Measurements from ENCODE around the gene PSME3IP1. TPM values are rescaled to one million over a fixed set of nuclear protein-coding genes. Genes with fewer than 3 reads are reported as not detected.

PSME3IP1 gene
- total RNA-seq, 1 donor from 2014 or later: 105 TPM

DNA sequence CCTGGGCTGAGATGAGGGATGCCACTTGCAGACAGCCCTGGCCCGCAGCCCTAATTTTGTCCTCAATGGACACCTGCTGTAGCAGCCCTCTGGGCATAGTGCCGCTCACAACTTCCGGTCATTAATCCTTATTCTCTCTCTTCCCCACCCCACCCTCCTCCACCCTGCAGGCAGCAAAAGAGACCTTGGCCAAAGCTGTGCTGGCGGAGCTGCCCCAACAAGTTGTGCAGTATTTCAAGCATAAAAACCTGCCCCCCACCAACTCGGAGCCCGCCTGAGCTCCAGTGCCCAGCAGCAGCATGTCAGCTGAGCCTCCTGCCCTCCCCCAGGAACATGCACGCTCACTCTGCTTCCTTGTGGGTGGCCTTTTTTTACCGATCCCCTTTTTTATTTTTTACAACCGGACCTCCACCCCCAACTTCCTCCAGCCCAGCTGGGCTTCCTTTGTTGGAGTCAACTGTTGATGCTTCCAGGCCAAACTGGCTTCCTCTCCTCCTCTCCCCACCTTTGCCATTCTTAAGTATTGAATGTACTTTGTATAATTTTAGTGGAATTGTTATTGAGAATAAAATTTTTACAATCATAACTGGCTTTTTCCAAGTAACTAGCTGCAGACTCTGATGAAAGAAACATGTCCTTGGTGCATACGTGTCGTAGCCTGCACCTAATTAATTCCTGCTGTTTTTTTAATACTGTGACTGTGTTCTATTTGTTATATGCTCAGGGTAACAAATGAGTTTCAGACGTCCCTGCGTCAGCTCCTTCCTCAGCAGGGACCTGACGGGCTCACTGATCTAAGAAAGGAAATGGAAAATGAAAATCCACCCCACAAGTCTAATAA lies 38.2 kb downstream of the PSME3IP1 start:
- DNase-seq (ENCODE audit: low spot score in 2 of 2, unreplicated experiment in 2 of 2): no peak
- H3K36me3 Mint-ChIP-seq: peaks cover 5% of the 10 kb centered on the region
- no peaks in the 10 kb centered on the region for H3K27me3 Mint-ChIP-seq (ENCODE audit: low read depth)
- H3K9me3 Mint-ChIP-seq: no peaks in the 10 kb centered on the region
- H3K27ac Mint-ChIP-seq: peak overlapping the region; percentile 44
- H3K4me3 Mint-ChIP-seq: no peak overlapping the region
- TF ChIP-seq, protein P1, sequence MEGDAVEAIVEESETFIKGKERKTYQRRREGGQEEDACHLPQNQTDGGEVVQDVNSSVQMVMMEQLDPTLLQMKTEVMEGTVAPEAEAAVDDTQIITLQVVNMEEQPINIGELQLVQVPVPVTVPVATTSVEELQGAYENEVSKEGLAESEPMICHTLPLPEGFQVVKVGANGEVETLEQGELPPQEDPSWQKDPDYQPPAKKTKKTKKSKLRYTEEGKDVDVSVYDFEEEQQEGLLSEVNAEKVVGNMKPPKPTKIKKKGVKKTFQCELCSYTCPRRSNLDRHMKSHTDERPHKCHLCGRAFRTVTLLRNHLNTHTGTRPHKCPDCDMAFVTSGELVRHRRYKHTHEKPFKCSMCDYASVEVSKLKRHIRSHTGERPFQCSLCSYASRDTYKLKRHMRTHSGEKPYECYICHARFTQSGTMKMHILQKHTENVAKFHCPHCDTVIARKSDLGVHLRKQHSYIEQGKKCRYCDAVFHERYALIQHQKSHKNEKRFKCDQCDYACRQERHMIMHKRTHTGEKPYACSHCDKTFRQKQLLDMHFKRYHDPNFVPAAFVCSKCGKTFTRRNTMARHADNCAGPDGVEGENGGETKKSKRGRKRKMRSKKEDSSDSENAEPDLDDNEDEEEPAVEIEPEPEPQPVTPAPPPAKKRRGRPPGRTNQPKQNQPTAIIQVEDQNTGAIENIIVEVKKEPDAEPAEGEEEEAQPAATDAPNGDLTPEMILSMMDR (IDR thresholded peaks at IDR 0.05; ENCODE audit: unreplicated experiment): no peak
- peaks cover 17% of the 10 kb centered on the region for H3K4me1 Mint-ChIP-seq

DNA sequence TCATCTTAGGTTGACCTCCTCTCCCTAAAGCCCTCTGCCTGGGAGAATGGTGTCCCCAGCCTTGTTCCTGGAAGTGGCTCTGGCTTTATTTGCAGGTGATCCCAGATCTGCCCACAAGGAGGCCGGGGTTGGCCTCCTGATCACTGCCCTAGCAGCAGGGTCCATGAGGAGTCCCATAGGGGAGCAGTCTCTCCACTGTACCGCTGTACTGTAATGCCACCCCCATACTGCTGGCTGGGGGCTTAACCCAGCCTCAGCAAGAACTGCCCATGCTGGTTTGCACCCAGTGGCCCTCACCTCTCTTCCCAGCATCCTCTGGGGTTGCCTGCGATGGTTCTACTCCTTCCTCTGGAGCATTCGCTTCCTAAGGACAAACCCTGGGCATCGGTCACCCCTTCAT lies 39.1 kb downstream of the PSME3IP1 start:
- Mint-ChIP-seq H3K27ac (peak overlapping the region; percentile 6), H3K36me3 (peaks cover 3% of the 10 kb centered on the region), H3K4me3 (no peak overlapping the region), H3K4me1 (peaks cover 22% of the 10 kb centered on the region), H3K9me3 (no peaks in the 10 kb centered on the region), H3K27me3 (ENCODE audit: low read depth) (no peaks in the 10 kb centered on the region)
- TF ChIP-seq, protein P1 (IDR thresholded peaks at IDR 0.05; ENCODE audit: unreplicated experiment): peak; percentile 15
- no peak for DNase-seq (ENCODE audit: low spot score in 2 of 2, unreplicated experiment in 2 of 2)

DNA sequence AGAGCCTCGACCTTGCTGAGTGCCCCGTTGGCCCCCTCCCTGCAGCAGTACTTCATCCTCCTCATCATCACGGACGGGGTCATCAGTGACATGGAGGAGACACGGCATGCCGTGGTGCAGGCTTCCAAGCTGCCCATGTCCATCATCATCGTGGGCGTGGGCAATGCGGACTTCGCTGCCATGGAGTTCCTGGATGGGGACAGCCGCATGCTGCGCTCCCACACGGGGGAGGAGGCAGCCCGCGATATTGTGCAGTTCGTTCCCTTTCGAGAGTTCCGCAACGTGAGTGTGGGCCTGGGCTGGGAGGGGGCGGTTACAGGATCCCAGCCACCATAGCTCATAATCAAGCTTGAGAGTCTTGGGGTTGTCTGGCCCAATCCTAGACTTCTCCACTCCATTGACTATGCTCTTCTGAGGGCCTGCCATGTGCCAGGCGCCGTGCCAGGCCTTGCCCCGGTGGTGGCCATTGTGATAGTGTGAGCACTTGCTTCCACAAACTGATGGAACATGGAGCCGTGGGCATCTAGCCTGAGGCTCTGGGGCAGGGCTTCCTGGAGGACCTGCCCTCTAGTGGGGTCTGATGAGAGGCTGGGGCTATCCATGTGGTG lies 39.7 kb downstream of the PSME3IP1 start:
- no peak for DNase-seq (ENCODE audit: low spot score in 2 of 2, unreplicated experiment in 2 of 2)
- peaks cover 22% of the 10 kb centered on the region for H3K4me1 Mint-ChIP-seq
- TF ChIP-seq, protein P1 (IDR thresholded peaks at IDR 0.05; ENCODE audit: unreplicated experiment): no peak
- H3K9me3 Mint-ChIP-seq: no peaks in the 10 kb centered on the region
- no peaks in the 10 kb centered on the region for H3K27me3 Mint-ChIP-seq (ENCODE audit: low read depth)
- H3K4me3 Mint-ChIP-seq: no peak overlapping the region
- H3K27ac Mint-ChIP-seq: no peak overlapping the region
- peaks cover 3% of the 10 kb centered on the region for H3K36me3 Mint-ChIP-seq

DNA sequence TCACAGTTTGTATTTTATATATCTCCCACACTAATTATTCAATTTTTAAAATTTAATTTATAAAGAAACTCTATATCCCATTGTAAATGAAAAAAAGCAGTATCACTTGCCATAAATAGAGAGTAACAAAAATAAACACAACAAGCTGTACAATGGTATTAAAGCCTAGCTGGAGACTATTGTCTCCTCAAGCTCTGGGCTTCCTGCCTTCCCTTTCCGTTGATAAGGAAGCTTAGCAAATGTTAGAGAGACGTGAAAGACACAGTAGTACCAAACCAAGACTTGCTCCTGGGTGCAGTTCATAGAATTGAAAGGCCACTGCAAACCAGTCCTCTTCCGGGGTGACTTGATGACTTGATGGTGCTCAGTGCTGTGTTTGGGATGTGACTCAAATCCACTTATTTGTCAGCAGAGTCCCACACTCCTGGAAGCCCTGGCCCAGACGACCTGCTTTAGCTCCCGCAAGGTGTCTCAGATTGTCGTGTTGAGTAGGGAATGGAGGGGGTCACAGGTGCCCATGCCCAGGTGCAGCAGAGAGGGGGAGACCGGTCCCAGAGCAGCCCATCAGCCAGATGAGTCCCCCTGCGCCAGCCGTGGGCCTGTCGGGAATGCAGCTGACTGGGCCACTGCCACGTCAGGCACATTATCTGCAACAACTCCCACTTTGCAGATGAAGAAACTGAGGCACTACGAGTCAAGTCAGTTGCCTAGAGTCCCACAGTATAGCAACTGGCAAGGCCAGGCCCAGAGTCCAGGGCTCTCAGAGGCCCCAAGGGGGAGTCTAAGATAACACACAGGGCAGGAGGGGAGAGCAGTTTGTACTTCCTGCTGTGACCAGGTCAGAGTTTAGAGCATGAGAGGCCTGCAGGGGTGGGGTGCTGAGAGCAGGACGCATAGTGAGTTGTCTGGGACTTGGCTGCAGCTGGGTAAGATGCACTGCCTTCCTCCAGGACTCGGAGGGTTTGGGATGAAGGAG lies 40.5 kb downstream of the PSME3IP1 start:
- DNase-seq (ENCODE audit: low spot score in 2 of 2, unreplicated experiment in 2 of 2): no peak
- Mint-ChIP-seq H3K9me3 (no peaks in the 10 kb centered on the region), H3K27ac (no peak overlapping the region), H3K4me1 (peaks cover 22% of the 10 kb centered on the region), H3K4me3 (no peak overlapping the region), H3K36me3 (peaks cover 3% of the 10 kb centered on the region), H3K27me3 (ENCODE audit: low read depth) (no peaks in the 10 kb centered on the region)
- TF ChIP-seq, protein P1 (IDR thresholded peaks at IDR 0.05; ENCODE audit: unreplicated experiment): no peak

DNA sequence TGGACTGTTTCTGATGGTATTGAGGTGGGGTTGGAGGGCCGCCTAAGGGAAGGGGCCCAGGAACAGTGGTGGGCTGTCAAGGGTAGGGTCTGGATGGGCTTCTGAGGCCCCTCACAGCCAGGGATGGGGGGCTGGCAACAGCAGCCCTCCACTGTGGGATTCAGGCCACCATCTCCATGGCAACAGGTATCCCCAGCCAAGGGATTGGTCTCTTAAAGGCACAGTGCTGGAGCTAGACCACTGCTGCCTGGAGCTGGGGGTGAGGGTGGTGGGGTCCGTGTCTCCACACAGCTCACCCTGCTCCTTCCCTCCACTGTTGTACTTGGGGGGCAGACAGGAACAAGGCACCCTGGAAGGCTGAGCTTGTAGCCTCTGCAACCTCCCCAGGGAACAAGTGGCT lies 41.8 kb downstream of the PSME3IP1 start:
- no peak overlapping the region for H3K27ac Mint-ChIP-seq
- peaks cover 22% of the 10 kb centered on the region for H3K4me1 Mint-ChIP-seq
- no peak overlapping the region for H3K4me3 Mint-ChIP-seq
- H3K27me3 Mint-ChIP-seq (ENCODE audit: low read depth): no peaks in the 10 kb centered on the region
- no peaks in the 10 kb centered on the region for H3K9me3 Mint-ChIP-seq
- TF ChIP-seq, protein P1 (IDR thresholded peaks at IDR 0.05; ENCODE audit: unreplicated experiment): no peak
- no peak for DNase-seq (ENCODE audit: low spot score in 2 of 2, unreplicated experiment in 2 of 2)
- H3K36me3 Mint-ChIP-seq: peaks cover 3% of the 10 kb centered on the region

All from mesothelial cell of epicardium (in vitro differentiated cells).